ENCODE data around the gene TBC1D9B.

Gene TBC1D9B

GRCh38 chr5:179907556-179908324 lies at the start of gene TBC1D9B:
TSS of gene TBC1D9B (minus strand) at chr5:179907897. CDS start at chr5:179907821, 76 bp downstream.
- no peaks in the 10 kb centered on the region for H3K27me3 ChIP-seq (ENCODE audit: control insufficient read depth, insufficient read depth, low read length)
- H3K36me3 ChIP-seq (ENCODE audit: control insufficient read depth, low read depth, low read length), result peaks cover 6% of the 10 kb centered on the region
- peak within 1 kb of the TSS; percentile 58 for H3K9ac ChIP-seq (ENCODE audit: low read length)
- no peaks in the 10 kb centered on the region for H3K9me3 ChIP-seq (ENCODE audit: control insufficient read depth, low read depth, low read length)
- H3K4me3 ChIP-seq (ENCODE audit: low read length), result peak within 1 kb of the TSS; percentile 66
- no peak within 1 kb of the TSS for H3K27ac ChIP-seq (ENCODE audit: low read length)
- H3K4me1 ChIP-seq (ENCODE audit: control insufficient read depth, low read depth, low read length), result no peaks in the 10 kb centered on the region

GRCh38 chr5:179955630-179956029 lies 47.9 kb upstream of the TBC1D9B start:
- Histone ChIP-seq H3K27me3 (ENCODE audit: control insufficient read depth, insufficient read depth, low read length) (no peaks in the 10 kb centered on the region), H3K4me1 (ENCODE audit: control insufficient read depth, low read depth, low read length) (no peaks in the 10 kb centered on the region), H3K27ac (ENCODE audit: low read length) (no peak overlapping the region), H3K4me3 (ENCODE audit: low read length) (no peak overlapping the region), H3K9me3 (ENCODE audit: control insufficient read depth, low read depth, low read length) (no peaks in the 10 kb centered on the region), H3K36me3 (ENCODE audit: control insufficient read depth, low read depth, low read length) (peaks cover 28% of the 10 kb centered on the region), H3K9ac (ENCODE audit: low read length) (no peak overlapping the region)

GRCh38 chr5:179955062-179955461 lies 47.4 kb upstream of the TBC1D9B start:
- Histone ChIP-seq H3K27me3 (ENCODE audit: control insufficient read depth, insufficient read depth, low read length) (no peaks in the 10 kb centered on the region), H3K4me3 (ENCODE audit: low read length) (no peak overlapping the region), H3K9me3 (ENCODE audit: control insufficient read depth, low read depth, low read length) (no peaks in the 10 kb centered on the region)

GRCh38 chr5:179954434-179954833 lies 46.7 kb upstream of the TBC1D9B start:
- peaks cover 28% of the 10 kb centered on the region for H3K36me3 ChIP-seq (ENCODE audit: control insufficient read depth, low read depth, low read length)
- no peak overlapping the region for H3K4me3 ChIP-seq (ENCODE audit: low read length)
- H3K27me3 ChIP-seq (ENCODE audit: control insufficient read depth, insufficient read depth, low read length), result no peaks in the 10 kb centered on the region
- H3K9ac ChIP-seq (ENCODE audit: low read length), result no peak overlapping the region
- no peak overlapping the region for H3K27ac ChIP-seq (ENCODE audit: low read length)
- no peaks in the 10 kb centered on the region for H3K4me1 ChIP-seq (ENCODE audit: control insufficient read depth, low read depth, low read length)
- H3K9me3 ChIP-seq (ENCODE audit: control insufficient read depth, low read depth, low read length), result no peaks in the 10 kb centered on the region

More at GRCh38 chr5:179955062-179955461, 47.4 kb upstream of the TBC1D9B start:
- Histone ChIP-seq H3K27ac (ENCODE audit: low read length) (no peak overlapping the region), H3K36me3 (ENCODE audit: control insufficient read depth, low read depth, low read length) (peaks cover 28% of the 10 kb centered on the region), H3K4me1 (ENCODE audit: control insufficient read depth, low read depth, low read length) (no peaks in the 10 kb centered on the region), H3K9ac (ENCODE audit: low read length) (no peak overlapping the region)

GRCh38 chr5:179953987-179954386 lies 46.3 kb upstream of the TBC1D9B start:
- Histone ChIP-seq H3K27ac (ENCODE audit: low read length) (no peak overlapping the region), H3K9ac (ENCODE audit: low read length) (no peak overlapping the region)

GRCh38 chr5:179936976-179937681 lies 29.4 kb upstream of the TBC1D9B start:
- Histone ChIP-seq H3K27ac (ENCODE audit: low read length) (no peak overlapping the region), H3K9ac (ENCODE audit: low read length) (no peak overlapping the region), H3K4me1 (ENCODE audit: control insufficient read depth, low read depth, low read length) (no peaks in the 10 kb centered on the region), H3K36me3 (ENCODE audit: control insufficient read depth, low read depth, low read length) (no peaks in the 10 kb centered on the region), H3K9me3 (ENCODE audit: control insufficient read depth, low read depth, low read length) (no peaks in the 10 kb centered on the region), H3K4me3 (ENCODE audit: low read length) (no peak overlapping the region), H3K27me3 (ENCODE audit: control insufficient read depth, insufficient read depth, low read length) (no peaks in the 10 kb centered on the region)

More at GRCh38 chr5:179953987-179954386, 46.3 kb upstream of the TBC1D9B start:
- Histone ChIP-seq H3K4me3 (ENCODE audit: low read length) (no peak overlapping the region), H3K4me1 (ENCODE audit: control insufficient read depth, low read depth, low read length) (no peaks in the 10 kb centered on the region), H3K36me3 (ENCODE audit: control insufficient read depth, low read depth, low read length) (peaks cover 28% of the 10 kb centered on the region), H3K27me3 (ENCODE audit: control insufficient read depth, insufficient read depth, low read length) (no peaks in the 10 kb centered on the region), H3K9me3 (ENCODE audit: control insufficient read depth, low read depth, low read length) (no peaks in the 10 kb centered on the region)

GRCh38 chr5:179930788-179931473 lies 23.2 kb upstream of the TBC1D9B start:
- H3K9ac ChIP-seq (ENCODE audit: low read length), result no peak overlapping the region
- H3K36me3 ChIP-seq (ENCODE audit: control insufficient read depth, low read depth, low read length), result no peaks in the 10 kb centered on the region
- no peak overlapping the region for H3K4me3 ChIP-seq (ENCODE audit: low read length)
- no peaks in the 10 kb centered on the region for H3K9me3 ChIP-seq (ENCODE audit: control insufficient read depth, low read depth, low read length)
- no peak overlapping the region for H3K27ac ChIP-seq (ENCODE audit: low read length)
- no peaks in the 10 kb centered on the region for H3K4me1 ChIP-seq (ENCODE audit: control insufficient read depth, low read depth, low read length)
- H3K27me3 ChIP-seq (ENCODE audit: control insufficient read depth, insufficient read depth, low read length), result no peaks in the 10 kb centered on the region

GRCh38 chr5:179927824-179928223 lies 20.1 kb upstream of the TBC1D9B start:
- no peaks in the 10 kb centered on the region for H3K4me1 ChIP-seq (ENCODE audit: control insufficient read depth, low read depth, low read length)
- H3K27me3 ChIP-seq (ENCODE audit: control insufficient read depth, insufficient read depth, low read length), result no peaks in the 10 kb centered on the region
- H3K36me3 ChIP-seq (ENCODE audit: control insufficient read depth, low read depth, low read length), result no peaks in the 10 kb centered on the region
- H3K4me3 ChIP-seq (ENCODE audit: low read length), result no peak overlapping the region
- H3K9me3 ChIP-seq (ENCODE audit: control insufficient read depth, low read depth, low read length), result no peaks in the 10 kb centered on the region
- no peak overlapping the region for H3K9ac ChIP-seq (ENCODE audit: low read length)
- H3K27ac ChIP-seq (ENCODE audit: low read length), result no peak overlapping the region

GRCh38 chr5:179926657-179927056 lies 19.0 kb upstream of the TBC1D9B start:
- Histone ChIP-seq H3K4me1 (ENCODE audit: control insufficient read depth, low read depth, low read length) (no peaks in the 10 kb centered on the region), H3K27ac (ENCODE audit: low read length) (no peak overlapping the region), H3K27me3 (ENCODE audit: control insufficient read depth, insufficient read depth, low read length) (no peaks in the 10 kb centered on the region), H3K9me3 (ENCODE audit: control insufficient read depth, low read depth, low read length) (no peaks in the 10 kb centered on the region), H3K36me3 (ENCODE audit: control insufficient read depth, low read depth, low read length) (no peaks in the 10 kb centered on the region), H3K4me3 (ENCODE audit: low read length) (no peak overlapping the region), H3K9ac (ENCODE audit: low read length) (no peak overlapping the region)

- Histone ChIP-seq H3K4me1 (ENCODE audit: control insufficient read depth, low read depth, low read length) (no peaks in the 10 kb centered on the region), H3K4me3 (ENCODE audit: low read length) (no peak overlapping the region), H3K27me3 (ENCODE audit: control insufficient read depth, insufficient read depth, low read length) (no peaks in the 10 kb centered on the region), H3K9me3 (ENCODE audit: control insufficient read depth, low read depth, low read length) (no peaks in the 10 kb centered on the region), H3K36me3 (ENCODE audit: control insufficient read depth, low read depth, low read length) (no peaks in the 10 kb centered on the region), H3K27ac (ENCODE audit: low read length) (no peak overlapping the region), H3K9ac (ENCODE audit: low read length) (no peak overlapping the region)
Observed at GRCh38 chr5:179923436-179923835, 15.7 kb upstream of the TBC1D9B start.

GRCh38 chr5:179920175-179920574 lies 12.5 kb upstream of the TBC1D9B start:
- Histone ChIP-seq H3K27me3 (ENCODE audit: control insufficient read depth, insufficient read depth, low read length) (no peaks in the 10 kb centered on the region), H3K9ac (ENCODE audit: low read length) (no peak overlapping the region), H3K4me1 (ENCODE audit: control insufficient read depth, low read depth, low read length) (peaks cover 7% of the 10 kb centered on the region), H3K9me3 (ENCODE audit: control insufficient read depth, low read depth, low read length) (no peaks in the 10 kb centered on the region), H3K4me3 (ENCODE audit: low read length) (no peak overlapping the region), H3K27ac (ENCODE audit: low read length) (no peak overlapping the region), H3K36me3 (ENCODE audit: control insufficient read depth, low read depth, low read length) (no peaks in the 10 kb centered on the region)

All from iPS-18a (cell line).